ENCODE measurements around the gene GALR3. TPM values are rescaled to one million over a fixed set of nuclear protein-coding genes. Genes with fewer than 3 reads are reported as not detected.

GALR3 gene
- total RNA-seq, 1 donor from 2014 or later = 0.24 TPM

- DNase-seq (ENCODE audit: low read depth) = no peak
Observed at GRCh38 chr22:37855462-37855861, 32.3 kb downstream of the GALR3 start.

- DNase-seq (ENCODE audit: low read depth) = no peak
Observed at GRCh38 chr22:37860796-37861421, 37.7 kb downstream of the GALR3 start.

DNA sequence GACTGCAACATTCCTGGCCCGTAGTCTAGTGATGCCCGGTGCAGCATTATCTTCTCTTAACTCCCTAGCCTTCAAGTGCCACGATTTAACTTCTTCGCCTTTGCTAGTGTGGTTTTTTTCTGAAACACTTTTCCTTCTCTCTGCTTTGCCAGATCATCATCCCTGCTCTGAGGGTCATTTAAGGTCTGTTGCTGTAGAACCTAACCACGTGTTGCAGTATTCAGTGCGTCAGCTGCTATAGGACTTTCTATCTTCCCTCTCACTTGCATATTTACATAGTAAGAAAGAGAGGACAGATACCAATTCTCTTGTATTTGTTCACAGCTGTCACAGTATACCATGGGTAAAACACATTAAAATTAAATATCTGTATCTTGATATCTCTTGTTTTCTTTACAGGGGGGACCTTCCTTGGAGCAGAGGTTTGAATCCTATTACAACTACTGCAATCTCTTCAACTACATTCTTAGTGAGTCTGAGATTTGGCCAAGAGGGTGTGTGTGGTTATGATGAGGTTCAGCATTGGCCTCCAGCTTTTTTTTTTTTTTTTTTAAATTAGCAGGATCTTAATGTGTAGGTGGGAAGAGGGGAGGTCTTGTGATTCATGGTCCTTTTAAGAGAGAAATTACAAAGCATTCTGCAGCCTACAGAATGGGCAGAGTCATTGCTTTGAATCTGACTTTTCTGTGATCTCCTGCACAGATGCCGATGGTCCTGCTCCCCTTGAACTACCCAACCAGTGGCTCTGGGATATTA lies 39.6 kb downstream of the GALR3 start:
- no peak for DNase-seq (ENCODE audit: low read depth)

DNA sequence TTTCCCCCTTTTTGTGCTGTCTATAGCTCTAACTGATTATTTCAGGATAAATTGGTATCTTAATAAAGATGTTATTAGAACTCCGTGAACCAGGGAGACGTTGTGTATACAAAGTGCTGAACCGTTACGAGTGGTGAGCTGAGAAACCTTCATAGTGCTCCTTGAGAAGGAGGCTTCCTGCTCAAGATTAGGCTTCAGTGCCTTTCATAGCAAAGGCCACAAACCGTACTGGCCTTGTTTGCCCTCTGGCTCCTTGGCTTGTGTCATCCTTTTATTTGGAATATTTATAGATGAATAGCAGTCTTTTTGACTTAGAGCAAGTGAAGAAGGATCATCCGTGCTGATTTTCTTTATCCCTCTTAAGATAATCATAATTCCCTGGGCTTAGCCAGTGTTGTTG lies 42.3 kb downstream of the GALR3 start:
- no peak for DNase-seq (ENCODE audit: low read depth)

DNA sequence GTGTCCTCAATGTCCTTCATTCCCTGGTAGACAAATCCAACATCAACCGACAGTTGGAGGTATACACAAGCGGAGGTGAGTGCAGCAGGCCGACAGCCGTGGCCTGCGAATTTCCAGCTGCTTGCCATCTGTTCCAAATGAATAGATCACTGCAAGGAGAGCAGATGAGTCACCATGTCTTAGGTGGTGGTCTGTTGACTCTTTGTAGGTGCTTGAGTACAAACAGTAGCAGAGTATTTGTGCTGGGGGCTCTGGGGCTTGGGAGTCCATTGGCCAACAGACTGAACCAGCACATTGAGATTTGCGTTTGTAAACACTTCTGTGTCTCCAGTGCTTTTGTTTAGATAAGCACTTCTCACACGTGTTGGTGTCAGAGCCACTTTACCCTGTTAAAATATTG lies 47.1 kb downstream of the GALR3 start:
- no peak for DNase-seq (ENCODE audit: low read depth)

MicroRNAs encoded within 50 kb of the gene (microRNA counts, 767-probe panel; counts per million panel counts)
- microRNA hsa-miR-658 (not detected), microRNA hsa-miR-659-3p (not detected)

Small RNAs within 50 kb of the gene (microRNA-seq; reads per million reads assigned to microRNA genes)
- gene MIR659 = 1.9 reads per million, percentile 5 among the genes with 10 or more reads in this experiment

Other genes with a start within 250 kb of the GALR3 start
- not detected in 2 replicates for gene LGALS2, start 243.3 kb upstream of the GALR3 start, total RNA-seq
- gene GGA1, start 214.5 kb upstream of the GALR3 start, total RNA-seq = 50.6 and 65.0 TPM in 2 replicates
- gene SH3BP1, start 183.7 kb upstream of the GALR3 start, total RNA-seq = not detected in 2 replicates
- 30.0 and 34.5 TPM in 2 replicates for gene PDXP, start 164.7 kb upstream of the GALR3 start, total RNA-seq
- 1,391 and 2,910 TPM in 2 replicates for gene LGALS1, start 147.7 kb upstream of the GALR3 start, total RNA-seq
- 11.5 and 30.4 TPM in 2 replicates for gene NOL12, start 137.0 kb upstream of the GALR3 start, total RNA-seq
- gene TRIOBP, start 126.3 kb upstream of the GALR3 start, total RNA-seq = 26.6 and 33.0 TPM in 2 replicates
- gene GCAT, start 15.4 kb upstream of the GALR3 start, total RNA-seq = 55.5 and 65.0 TPM in 2 replicates
- 40.8 and 45.9 TPM in 2 replicates for gene ANKRD54, start 21.0 kb downstream of the GALR3 start, total RNA-seq
- gene EIF3L, start 26.0 kb downstream of the GALR3 start, total RNA-seq = 415 and 450 TPM in 2 replicates
- 51.6 and 69.1 TPM in 2 replicates for gene MICALL1, start 82.9 kb downstream of the GALR3 start, total RNA-seq
- 0.53 and 0.62 TPM in 2 replicates for gene C22orf23, start 130.2 kb downstream of the GALR3 start, total RNA-seq
- gene POLR2F, start 130.3 kb downstream of the GALR3 start, total RNA-seq = 40.9 and 43.5 TPM in 2 replicates
- gene SOX10, start 161.2 kb downstream of the GALR3 start, total RNA-seq = not detected in 2 replicates
- gene PICK1, start 234.0 kb downstream of the GALR3 start, total RNA-seq = 6.3 and 8.7 TPM in 2 replicates